Keratinocyte (primary cell): ENCODE data around the gene B3GALT4. TPM values are rescaled to one million over a fixed set of nuclear protein-coding genes. Genes with fewer than 3 reads are reported as not detected.
A peak's percentile ranks its signal among the peaks of the same experiment; 100 is the strongest.

Source experiments
- DNase-seq: peaks from one replicate; pipeline ENCODE4 v3.0.0-alpha.2; 2011; ENCODE audit warnings: low read depth, missing footprints, low spot score
- FAIRE-seq: peaks from 2 replicates; lab custom pipeline; 2011; peaks lifted over from hg19 to GRCh38; lab: Jason Lieb, UNC
- H2AFZ ChIP-seq: 2 replicates; pipeline ENCODE4 v1.6.0; 2012; ENCODE audit warnings: low read length, control low read depth, inconsistent platforms; ENCODE audit not compliant: control insufficient read depth
- H3K27ac ChIP-seq: 2 replicates; pipeline ENCODE4 v1.5.1; 2011; ENCODE audit warnings: low read length; ENCODE audit not compliant: control insufficient read depth, insufficient read depth
- H3K27me3 ChIP-seq: 3 replicates; pipeline ENCODE4 v1.6.0; 2011; ENCODE audit warnings: low read length; ENCODE audit not compliant: control insufficient read depth, insufficient read depth; ENCODE audit errors: extremely low read depth
- H3K36me3 ChIP-seq, 2 experiments: 2 replicates in 1 of 2; 3 replicates in 1 of 2; pipeline ENCODE4 v1.5.1; 2011; ENCODE audit warnings: low read length in 2 of 2, mild to moderate bottlenecking in 1 of 2; ENCODE audit not compliant: control insufficient read depth in 2 of 2, insufficient read depth in 2 of 2; ENCODE audit errors: extremely low read depth in 1 of 2
- H3K4me1 ChIP-seq: 3 replicates; pipeline ENCODE4 v1.5.1; 2011; ENCODE audit warnings: low read length; ENCODE audit not compliant: control insufficient read depth, insufficient read depth; ENCODE audit errors: extremely low read depth
- H3K4me2 ChIP-seq: 3 replicates; pipeline ENCODE4 v1.6.0; 2011; ENCODE audit warnings: low read depth, low read length; ENCODE audit not compliant: control insufficient read depth, insufficient read depth; ENCODE audit errors: extremely low read depth
- H3K4me3 ChIP-seq, 3 experiments: fragments of 200-600 bp in 1 of 3; sonication (generic) in 1 of 3; 2 replicates in 2 of 3; 3 replicates in 1 of 3; pipeline ENCODE4 v1.5.1; 2011 to 2016; ENCODE audit warnings: low read length in 3 of 3, mild to moderate bottlenecking in 3 of 3, control low read depth in 2 of 3, inconsistent platforms in 1 of 3, low read depth in 1 of 3, mixed read lengths in 1 of 3, mixed run types in 1 of 3, moderate library complexity in 1 of 3; ENCODE audit not compliant: control insufficient read depth in 2 of 3, insufficient read depth in 2 of 3; ENCODE audit errors: extremely low read depth in 1 of 3
- H3K79me2 ChIP-seq: 2 replicates; pipeline ENCODE4 v1.6.0; 2012; ENCODE audit warnings: low read length; ENCODE audit not compliant: control insufficient read depth, insufficient read depth
- H3K9ac ChIP-seq: 3 replicates; pipeline ENCODE4 v1.6.0; 2011; ENCODE audit warnings: low read length; ENCODE audit not compliant: control insufficient read depth, insufficient read depth; ENCODE audit errors: extremely low read depth
- H3K9me1 ChIP-seq: 3 replicates; pipeline ENCODE4 v1.6.0; 2011; ENCODE audit warnings: low read length; ENCODE audit not compliant: control insufficient read depth, insufficient read depth; ENCODE audit errors: extremely low read depth
- H3K9me3 ChIP-seq: 2 replicates; pipeline ENCODE4 v1.5.1; 2012; ENCODE audit warnings: low read depth, low read length; ENCODE audit not compliant: control insufficient read depth
- H4K20me1 ChIP-seq: 3 replicates; pipeline ENCODE4 v1.6.0; 2011; ENCODE audit warnings: low read length; ENCODE audit not compliant: control insufficient read depth, insufficient read depth; ENCODE audit errors: extremely low read depth
- CTCF ChIP-seq, 3 experiments: IDR thresholded peaks in 1 of 3; conservative IDR thresholded peaks in 1 of 3; optimal IDR thresholded peaks in 1 of 3; 2 replicates in 2 of 3; 3 replicates in 1 of 3; pipeline versions ENCODE3 to v1.5.1; 2011; ENCODE audit warnings: low read length in 3 of 3, mild to moderate bottlenecking in 3 of 3, moderate library complexity in 2 of 3, control low read depth in 1 of 3, inconsistent platforms in 1 of 3; ENCODE audit not compliant: insufficient read depth in 2 of 3; ENCODE audit errors: extremely low read depth in 1 of 3
- EZH2 ChIP-seq: IDR thresholded peaks from one replicate; pipeline ENCODE4 v1.6.1; 2012; ENCODE audit warnings: inconsistent platforms, mild to moderate bottlenecking, low read length, moderate library complexity
- dilution Hi-C: fragments of 300-500 bp; cut with MboI; formaldehyde crosslinking; loops from one replicate; pipeline ENCODE4 v1.7.0; 2020; ENCODE audit warnings: low sequenced_read_pairs; ENCODE audit not compliant: extremely low pct_ligation_motif_present
- polyA plus RNA-seq, 5 experiments: library from polyadenylated mRNA; depleted of rRNA in 3 of 5; stranded (reverse) in 3 of 5; stranded (forward) in 1 of 5; unstranded in 1 of 5; fragments of >200 nt; gene quantifications; 1 replicate in 1 of 5; 2 replicates in 3 of 5; 3 replicates in 1 of 5; pipeline versions ENCODE4 v1.2.1 to v1.2.3, GENCODE V29; 2011 to 2012; ENCODE audit warnings: missing spikeins in 2 of 5, low read depth in 1 of 5, low replicate concordance in 1 of 5

The B3GALT4 gene
- polyA plus RNA-seq, 1 donor (not counting 4 experiments of a cell fraction or from before 2014, with no cell fraction given) = 0.31 TPM

- peak overlapping the region; percentile 76 for H2AFZ ChIP-seq
- DNase-seq = no peak
- dilution Hi-C loops = no loop called here
Measured at GRCh38 chr6:33313105-33313708, 36.3 kb downstream of the B3GALT4 start.

GRCh38 chr6:33313709-33314514 lies 37.0 kb downstream of the B3GALT4 start, which contains the start of gene TAPBP:
Gene TAPBP (minus strand): TSS chr6:33314078. CDS start chr6:33314041, 37 bp downstream.
- H3K9ac ChIP-seq = peak within 1 kb of the TSS; percentile 99
- H2AFZ ChIP-seq = peak within 1 kb of the TSS; percentile 76
- H3K4me3 ChIP-seq = peak within 1 kb of the TSS; percentile 69 to 95 (median 95)
- H4K20me1 ChIP-seq = no peaks in the 10 kb centered on the region
- no peaks in the 10 kb centered on the region for H3K9me3 ChIP-seq
- peaks cover 10 to 11% of the 10 kb centered on the region in 2 experiments for H3K36me3 ChIP-seq
- H3K9me1 ChIP-seq = no peaks in the 10 kb centered on the region
- H3K79me2 ChIP-seq = peaks cover 46% of the 10 kb centered on the region
- H3K27ac ChIP-seq = peak within 1 kb of the TSS; percentile 96
- dilution Hi-C loops = no loop called here
- H3K4me2 ChIP-seq = peak within 1 kb of the TSS; percentile 76
- peaks cover 23% of the 10 kb centered on the region for H3K4me1 ChIP-seq
- no peak for DNase-seq
- FAIRE-seq = no peak
- TF ChIP-seq EZH2 (no peak), CTCF (optimal IDR thresholded peaks at IDR 0.05 in 1 of 3, IDR thresholded peaks at IDR 0.05 in 1 of 3, conservative IDR thresholded peaks at IDR 0.05 in 1 of 3; ENCODE audit: extremely low read depth in 1 of 3, insufficient read depth in 2 of 3, low read length in 3 of 3) (no peak)
- H3K27me3 ChIP-seq = no peaks in the 10 kb centered on the region

More at GRCh38 chr6:33313105-33313708, 36.3 kb downstream of the B3GALT4 start:
- H3K9ac ChIP-seq = peak overlapping the region; percentile 99
- no peaks in the 10 kb centered on the region for H4K20me1 ChIP-seq
- TF ChIP-seq CTCF (optimal IDR thresholded peaks at IDR 0.05 in 1 of 3, IDR thresholded peaks at IDR 0.05 in 1 of 3, conservative IDR thresholded peaks at IDR 0.05 in 1 of 3; ENCODE audit: extremely low read depth in 1 of 3, insufficient read depth in 2 of 3, low read length in 3 of 3) (no peak), EZH2 (no peak)
- H3K36me3 ChIP-seq = peaks cover 5 to 8% of the 10 kb centered on the region in 2 experiments
- no peaks in the 10 kb centered on the region for H3K9me3 ChIP-seq
- H3K4me3 ChIP-seq = peak overlapping the region; percentile 69 to 95 (median 95)
- FAIRE-seq = no peak
- no peaks in the 10 kb centered on the region for H3K9me1 ChIP-seq
- H3K4me2 ChIP-seq = peak overlapping the region; percentile 76
- H3K27me3 ChIP-seq = no peaks in the 10 kb centered on the region
- H3K79me2 ChIP-seq = peaks cover 48% of the 10 kb centered on the region
- peaks cover 16% of the 10 kb centered on the region for H3K4me1 ChIP-seq
- H3K27ac ChIP-seq = peak overlapping the region; percentile 96
